Transverse colon (tissue), 4 donors: ENCODE measurements around the gene SOX10. TPM values are rescaled to one million over a fixed set of nuclear protein-coding genes. Genes with fewer than 3 reads are reported as not detected.

Source experiments
- DNase-seq: peaks from one replicate; pipeline ENCODE4 v3.0.0-alpha.2; 2019
- H3K27ac ChIP-seq, 4 donors: fragments of 200-600 bp; sonication (generic); 2 replicates each; pipeline ENCODE4 v1.5.1; 2016 to 2018; ENCODE audit warnings: inconsistent platforms in 4 of 4
- H3K27me3 ChIP-seq: fragments of 200-600 bp; sonication (generic); 2 replicates; pipeline ENCODE4 v1.5.1; 2017; ENCODE audit warnings: inconsistent platforms
- H3K36me3 ChIP-seq, 4 donors: fragments of 200-600 bp; sonication (generic); 2 replicates each; pipeline ENCODE4 v1.5.1; 2017 to 2019; ENCODE audit warnings: inconsistent platforms in 4 of 4
- H3K4me1 ChIP-seq, 4 donors: fragments of 200-600 bp; sonication (generic); 2 replicates each; pipeline ENCODE4 v1.5.1; 2017 to 2020; ENCODE audit warnings: inconsistent platforms in 4 of 4
- H3K4me3 ChIP-seq, 4 donors: fragments of 200-600 bp; sonication (generic); 1 replicate in 1 of 4; 2 replicates in 3 of 4; pipeline versions ENCODE4 v1.5.1 to v1.6.1; 2017 to 2019; ENCODE audit warnings: inconsistent platforms in 4 of 4
- H3K9me3 ChIP-seq, 2 donors: fragments of 200-600 bp; sonication (generic); 2 replicates each; pipeline ENCODE4 v1.5.1; 2017 to 2019; ENCODE audit warnings: inconsistent platforms in 2 of 2
- CTCF ChIP-seq, 5 experiments: fragments of 200-600 bp in 3 of 5; fragments of 450-650 bp in 2 of 5; sonication (generic) in 3 of 5; IDR thresholded peaks; 1 replicate in 2 of 5; 2 replicates in 3 of 5; pipeline ENCODE4 v1.5.1; 2016 to 2017; ENCODE audit warnings: antibody characterized with exemption in 5 of 5, inconsistent platforms in 3 of 5, mild to moderate bottlenecking in 2 of 5, moderate library complexity in 1 of 5
- EP300 ChIP-seq: sonication (generic); formaldehyde crosslinking; IDR thresholded peaks from one replicate; pipeline ENCODE4 v1.6.1; 2017; ENCODE audit warnings: antibody characterized with exemption, low read depth
- POLR2A ChIP-seq: fragments of 450-650 bp; IDR thresholded peaks from one replicate; pipeline ENCODE4 v1.6.1; 2016; ENCODE audit warnings: antibody characterized with exemption, mild to moderate bottlenecking, moderate library complexity
- POLR2AphosphoS5 ChIP-seq, 3 donors: sonication (generic); formaldehyde crosslinking; IDR thresholded peaks; one replicate each; pipeline ENCODE4 v1.6.1; 2016; ENCODE audit warnings: antibody characterized with exemption in 3 of 3
- WGBS, 2 donors: methylation state at CpG; one replicate each; pipeline ENCODE4 v1.1.5; 2018; ENCODE audit warnings: low coverage in 1 of 2; 5-methylcytosine and 5-hydroxymethylcytosine counted together
- in situ Hi-C, 4 donors: fragments of 200-750 bp; cut with MboI; loops; one replicate each; pipeline versions ENCODE4 v1.15.0 to v1.15.1; 2017; ENCODE audit warnings: low sequenced_read_pairs in 3 of 4, low pct_ligation_motif_present in 1 of 4, low pct_unique_long_range_greater_than_20kb in 1 of 4
- intact Hi-C: fragments of 100-400 bp; cut with DNase I; formaldehyde crosslinking; loops from one replicate; pipeline ENCODE4 v1.15.1; 2023; ENCODE audit warnings: low total_unique reads
- total RNA-seq, 4 donors: library from RNA; depleted of rRNA; stranded (reverse); fragments of >200 nt; gene quantifications; one replicate each; pipeline ENCODE4 v1.1.0, GENCODE V29; 2016

Gene SOX10
- 1 to 10 TPM; 1.2 to 4.9 (median 3.5) TPM for total RNA-seq

DNA sequence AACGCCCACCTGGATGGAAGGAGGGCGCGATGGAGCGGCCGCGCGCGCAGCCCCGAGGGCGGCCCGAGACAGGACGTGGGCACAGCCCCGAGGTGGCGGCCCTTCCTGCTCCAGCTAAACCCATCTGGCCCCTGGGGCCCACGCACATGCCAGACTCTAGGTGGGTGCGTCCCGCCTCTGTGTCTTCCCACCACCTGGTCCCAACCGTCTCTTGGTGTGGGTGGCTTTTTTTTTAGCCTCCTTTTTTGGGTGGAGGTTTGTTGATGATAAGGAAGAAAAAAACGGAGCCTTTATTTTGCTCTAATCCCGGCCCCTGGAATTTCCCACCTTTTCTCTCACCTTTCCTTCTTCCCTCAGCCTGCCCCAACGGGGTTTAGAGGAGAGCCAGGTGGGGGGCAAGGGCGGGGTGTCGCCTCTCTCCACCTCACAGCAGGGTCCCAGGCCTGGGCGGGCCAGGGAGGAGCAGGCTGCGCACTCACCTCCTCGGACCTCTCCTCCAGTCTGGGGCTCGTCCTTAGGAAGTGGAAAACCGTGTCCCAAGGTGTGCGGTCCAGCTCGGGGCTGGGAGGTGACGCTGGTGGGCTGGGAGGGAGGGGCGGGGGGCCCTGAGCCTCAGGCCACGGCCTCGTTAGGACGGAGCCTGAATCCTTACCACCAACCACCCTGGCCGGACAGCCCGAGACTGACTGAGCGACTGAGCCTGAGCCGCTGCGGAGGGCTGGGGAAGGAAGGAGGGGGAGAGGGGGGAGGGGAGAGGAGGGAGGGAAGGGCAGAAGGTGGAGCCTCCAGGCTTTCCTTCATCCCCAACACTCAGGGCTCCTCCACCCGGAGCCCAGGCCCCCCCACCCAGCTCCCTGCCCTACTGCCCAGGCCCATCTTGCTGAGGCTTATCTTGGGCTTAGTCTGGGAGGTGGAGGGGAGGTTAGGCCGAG, at the start of gene SOX10:
Gene SOX10 (minus strand): TSS at position 696 of the 932 bp plus-strand sequence. CDS start 771 bp downstream, outside the sequence.
- WGBS, 2 donors: 79 to 84% methylated on average over 8 to 42 of the region's 42 CpGs
- no peaks in the 10 kb centered on the region for H3K27me3 ChIP-seq
- in situ Hi-C loops: no loop called here
- peak within 1 kb of the TSS in 2 of 4 donors; percentile 31 to 41 for H3K27ac ChIP-seq
- no peak for DNase-seq
- intact Hi-C loops: no loop called here
- peaks cover 0 to 17% (median 4%) of the 10 kb centered on the region in 4 donors for H3K4me1 ChIP-seq
- TF ChIP-seq POLR2AphosphoS5 (IDR thresholded peaks at IDR 0.05) (peak; percentile 31 to 46 (median 32)), POLR2A (no peak)
- no peaks in the 10 kb centered on the region for H3K36me3 ChIP-seq
- H3K9me3 ChIP-seq: no peaks in the 10 kb centered on the region
- H3K4me3 ChIP-seq: peak within 1 kb of the TSS in 2 of 4 donors; percentile 14 to 23

GRCh38 chr22:38033522-38034277, 49.3 kb upstream of the SOX10 start:
- Histone ChIP-seq H3K27me3 (no peaks in the 10 kb centered on the region), H3K4me3 (no peak overlapping the region), H3K36me3 (no peaks in the 10 kb centered on the region), H3K9me3 (no peaks in the 10 kb centered on the region), H3K4me1 (peaks cover 13 to 26% (median 20%) of the 10 kb centered on the region in 4 donors), H3K27ac (peak overlapping the region; percentile 43 to 75 (median 67))
- 20 to 81% methylated on average over 2 to 26 of the region's 27 CpGs for WGBS, 2 donors
- DNase-seq: no peak
- TF ChIP-seq POLR2A: no peak
- TF ChIP-seq EP300: no peak
- TF ChIP-seq CTCF (IDR thresholded peaks at IDR 0.05): no peak
- TF ChIP-seq POLR2AphosphoS5 (IDR thresholded peaks at IDR 0.05): no peak
- intact Hi-C loops: no loop called here
- in situ Hi-C loops: no loop called here

DNA sequence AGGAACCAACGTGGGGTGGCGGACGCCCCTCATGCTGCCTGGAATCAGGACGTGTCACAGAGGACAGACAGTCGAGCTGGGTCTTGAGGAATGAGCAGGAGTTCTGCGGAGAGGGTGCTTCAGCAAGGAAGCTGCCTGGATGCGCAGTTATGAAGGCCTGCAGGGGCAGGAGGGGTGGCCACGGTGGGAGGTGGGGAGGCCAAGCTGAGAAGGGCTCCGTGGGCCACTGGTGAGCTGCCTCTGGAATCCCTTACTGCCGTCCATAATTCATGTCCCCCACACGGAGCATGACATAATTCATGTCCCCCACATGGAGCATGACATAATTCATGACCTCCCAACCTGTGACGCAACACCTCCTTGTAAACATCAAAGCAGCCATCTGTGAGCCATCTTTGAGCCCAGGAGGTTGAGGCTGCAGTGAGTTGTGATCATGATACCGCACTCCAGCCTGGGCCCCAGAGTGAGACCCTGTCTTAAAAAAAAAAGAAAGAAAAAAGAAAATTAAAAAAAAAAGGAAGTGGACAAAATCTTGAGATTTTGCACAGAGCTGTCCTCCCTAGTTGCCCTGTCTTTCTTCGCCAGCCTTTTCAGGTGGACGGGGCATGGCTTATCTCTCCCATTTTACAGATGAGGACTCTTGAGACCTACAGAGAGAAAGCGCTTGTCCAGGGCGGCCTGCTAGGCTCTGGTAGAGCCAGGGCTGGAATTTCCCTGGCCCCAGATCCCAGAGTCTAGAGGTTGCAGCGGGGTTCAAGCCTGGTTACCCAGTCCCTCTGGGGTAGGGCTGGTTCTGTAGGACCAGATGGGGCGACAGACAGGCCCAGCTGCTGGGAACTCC, 48.5 kb upstream of the SOX10 start:
- Histone ChIP-seq H3K27me3 (no peaks in the 10 kb centered on the region), H3K27ac (peak overlapping the region in 2 of 4 donors; percentile 5 to 75), H3K4me1 (peaks cover 13 to 26% (median 20%) of the 10 kb centered on the region in 4 donors), H3K36me3 (no peaks in the 10 kb centered on the region), H3K9me3 (no peaks in the 10 kb centered on the region), H3K4me3 (no peak overlapping the region)
- 81 to 96% methylated on average over 3 to 18 of the region's 19 CpGs for WGBS, 2 donors
- no peak for DNase-seq
- peak in 1 of 3 donors; percentile 26 for TF ChIP-seq POLR2AphosphoS5 (IDR thresholded peaks at IDR 0.05)
- no peak for TF ChIP-seq EP300
- intact Hi-C loops: no loop called here
- in situ Hi-C loops: no loop called here

- in situ Hi-C loops (no loop called here), intact Hi-C loops (no loop called here)
- WGBS, 2 donors: 60 to 80% methylated on average over 1 to 12 of the region's 12 CpGs
- Histone ChIP-seq H3K27me3 (no peaks in the 10 kb centered on the region), H3K27ac (no peak overlapping the region), H3K36me3 (no peaks in the 10 kb centered on the region), H3K4me3 (no peak overlapping the region), H3K9me3 (no peaks in the 10 kb centered on the region), H3K4me1 (peaks cover 13 to 26% (median 20%) of the 10 kb centered on the region in 4 donors)
- no peak for DNase-seq
- TF ChIP-seq CTCF (IDR thresholded peaks at IDR 0.05) (no peak), POLR2AphosphoS5 (IDR thresholded peaks at IDR 0.05) (no peak), EP300 (no peak), POLR2A (no peak)
These were observed 47.1 kb upstream of the SOX10 start for GRCh38 chr22:38031491-38031890.
